Right ventricle myocardium superior (tissue), 1 donor: ENCODE data around the gene NRXN3. TPM values are rescaled to one million over a fixed set of nuclear protein-coding genes. Genes with fewer than 3 reads are reported as not detected.
A peak's percentile ranks its signal among the peaks of the same experiment; 100 is the strongest.

Experiments
- ATAC-seq: fragments of 200-7000 bp; cut with Tn5 transposase; one replicate; pipeline ENCODE4 v1.9.1; 2020; ENCODE audit warnings: mild to moderate bottlenecking; ENCODE audit not compliant: poor library complexity
- DNase-seq: peaks from one replicate; pipeline ENCODE4 v3.0.0-alpha.2; 2020
- intact Hi-C: fragments of 100-400 bp; cut with DNase I; formaldehyde crosslinking; loops from one replicate; pipeline ENCODE4 v1.11.2; 2022
- total RNA-seq: library from RNA; stranded (reverse); fragmentation: NEBNext Ultra II Directional; extraction: Animal tissue kit (Norgen Biotek cat#: 25700); gene quantifications from one replicate; pipeline ENCODE4 v1.2.1, GENCODE V29; 2021
- donor health status: DM: no; HTN: yes; CAD: no; lungs with severe emphysema.

NRXN3 gene
- total RNA-seq, 1 donor from 2014 or later: 1.3 TPM

- DNase-seq (no peak), ATAC-seq (no peak)
- intact Hi-C loops: no loop called here
Measured at GRCh38 chr14:79028281-79028680, 858.1 kb downstream of the NRXN3 start.

- ATAC-seq (no peak), DNase-seq (no peak)
- intact Hi-C loops: no loop called here
Measured at GRCh38 chr14:79036441-79036840, 866.3 kb downstream of the NRXN3 start.

GRCh38 chr14:79037106-79037505 lies 866.9 kb downstream of the NRXN3 start:
- DNase-seq: no peak
- ATAC-seq: no peak
- intact Hi-C loops: no loop called here

- intact Hi-C loops: no loop called here
- ATAC-seq (no peak), DNase-seq (no peak)
Measured at GRCh38 chr14:79037593-79037992, 867.4 kb downstream of the NRXN3 start.

- DNase-seq (no peak), ATAC-seq (no peak)
- intact Hi-C loops: no loop called here
Measured at GRCh38 chr14:79040790-79041189, 870.6 kb downstream of the NRXN3 start.

GRCh38 chr14:79043194-79043889 lies 873.2 kb downstream of the NRXN3 start:
- DNase-seq: no peak
- intact Hi-C loops: no loop called here
- ATAC-seq: no peak

- no peak for ATAC-seq
- no peak for DNase-seq
- intact Hi-C loops: no loop called here
Measured at GRCh38 chr14:79044894-79045624, 874.9 kb downstream of the NRXN3 start.

- intact Hi-C loops: no loop called here
- no peak for DNase-seq
- ATAC-seq: no peak
Measured at GRCh38 chr14:79050787-79051727, 880.9 kb downstream of the NRXN3 start.

GRCh38 chr14:79051742-79052141 lies 881.6 kb downstream of the NRXN3 start:
- intact Hi-C loops: no loop called here
- DNase-seq (no peak), ATAC-seq (no peak)

GRCh38 chr14:79056879-79057278 lies 886.7 kb downstream of the NRXN3 start:
- DNase-seq (no peak), ATAC-seq (no peak)
- intact Hi-C loops: no loop called here

GRCh38 chr14:79057333-79057732 lies 887.2 kb downstream of the NRXN3 start:
- intact Hi-C loops: no loop called here
- ATAC-seq (no peak), DNase-seq (no peak)

- intact Hi-C loops: no loop called here
- ATAC-seq (no peak), DNase-seq (no peak)
Measured at GRCh38 chr14:79062226-79062625, 892.1 kb downstream of the NRXN3 start.

GRCh38 chr14:79064214-79064613 lies 894.0 kb downstream of the NRXN3 start:
- DNase-seq: no peak
- intact Hi-C loops: no loop called here
- peak; percentile 51 for ATAC-seq

- ATAC-seq (no peak), DNase-seq (no peak)
- intact Hi-C loops: no loop called here
Measured at GRCh38 chr14:79074510-79074909, 904.3 kb downstream of the NRXN3 start.

GRCh38 chr14:79076428-79076827 lies 906.3 kb downstream of the NRXN3 start:
- intact Hi-C loops: no loop called here
- no peak for ATAC-seq
- no peak for DNase-seq

GRCh38 chr14:79077096-79077495 lies 906.9 kb downstream of the NRXN3 start:
- ATAC-seq: no peak
- intact Hi-C loops: no loop called here
- no peak for DNase-seq

GRCh38 chr14:79080040-79080439 lies 909.9 kb downstream of the NRXN3 start:
- intact Hi-C loops: no loop called here
- no peak for ATAC-seq
- DNase-seq: no peak

- ATAC-seq: no peak
- intact Hi-C loops: no loop called here
- DNase-seq: no peak
Measured at GRCh38 chr14:79082883-79083282, 912.7 kb downstream of the NRXN3 start.

GRCh38 chr14:79083356-79083755 lies 913.2 kb downstream of the NRXN3 start:
- ATAC-seq (no peak), DNase-seq (no peak)
- intact Hi-C loops: no loop called here
